GM21447 (cell line): ENCODE data around the gene SLC5A3.

Experiments
- ATAC-seq: cut with Tn5 transposase; IDR thresholded peaks from one replicate; pipeline ENCODE4 v1.9.1; 2021; ENCODE audit not compliant: unreplicated experiment

Gene SLC5A3

GRCh38 chr21:34073032-34073748 is at the start of gene SLC5A3, which contains the start of gene MRPS6:
SLC5A3 (plus strand) TSS chr21:34073578; CDS start chr21:34095199, 21,621 bp downstream.
MRPS6 (plus strand) TSS chr21:34073578; CDS start chr21:34073701, 123 bp downstream.
- peak; percentile 75 for ATAC-seq

GRCh38 chr21:34023691-34024373 is 49.5 kb upstream of the SLC5A3 start:
- ATAC-seq = no peak

- no peak for ATAC-seq
These were observed 49.0 kb upstream of the SLC5A3 start for GRCh38 chr21:34024374-34024693.

GRCh38 chr21:34027721-34028461 is 45.5 kb upstream of the SLC5A3 start:
- ATAC-seq = no peak

GRCh38 chr21:34029743-34030528 is 43.4 kb upstream of the SLC5A3 start:
- ATAC-seq = peak; percentile 88

GRCh38 chr21:34031835-34032370 is 41.5 kb upstream of the SLC5A3 start:
- no peak for ATAC-seq

GRCh38 chr21:34034369-34035014 is 38.9 kb upstream of the SLC5A3 start:
- ATAC-seq = no peak

GRCh38 chr21:34035619-34036354 is 37.6 kb upstream of the SLC5A3 start:
- no peak for ATAC-seq

- ATAC-seq = no peak
These were observed 36.2 kb upstream of the SLC5A3 start for GRCh38 chr21:34037009-34037795.

GRCh38 chr21:34039678-34040382 is 33.5 kb upstream of the SLC5A3 start:
- no peak for ATAC-seq

GRCh38 chr21:34042735-34043134 is 30.6 kb upstream of the SLC5A3 start:
- no peak for ATAC-seq

- ATAC-seq = no peak
These were observed 30.0 kb upstream of the SLC5A3 start for GRCh38 chr21:34043333-34043732.

- ATAC-seq = no peak
These were observed 26.5 kb upstream of the SLC5A3 start for GRCh38 chr21:34046917-34047316.

- no peak for ATAC-seq
These were observed 25.5 kb upstream of the SLC5A3 start for GRCh38 chr21:34047835-34048234.

GRCh38 chr21:34052171-34052570 is 21.2 kb upstream of the SLC5A3 start:
- no peak for ATAC-seq

- ATAC-seq = no peak
These were observed 19.1 kb upstream of the SLC5A3 start for GRCh38 chr21:34054259-34054658.

GRCh38 chr21:34055615-34056014 is 17.8 kb upstream of the SLC5A3 start:
- ATAC-seq = no peak

GRCh38 chr21:34061983-34062382 is 11.4 kb upstream of the SLC5A3 start:
- no peak for ATAC-seq
